GM23338 (cell line): ENCODE data around the gene DNAH17. TPM values are rescaled to one million over a fixed set of nuclear protein-coding genes. Genes with fewer than 3 reads are reported as not detected.

Source experiments
- ATAC-seq: fragments of 200-7000 bp; cut with Tn5 transposase; 3 replicates; pipeline ENCODE4 v1.9.1; 2020
- DNase-seq: peaks from one replicate; pipeline ENCODE4 v3.0.0-alpha.2; 2015; ENCODE audit warnings: low spot score
- H2AFZ ChIP-seq: fragments of 200-600 bp; sonication (generic); 2 replicates; pipeline ENCODE4 v1.8.0; 2016; ENCODE audit warnings: antibody characterized with exemption, mild to moderate bottlenecking, moderate library complexity
- H3F3A ChIP-seq: fragments of 200-600 bp; sonication (generic); replicated peaks from 2 replicates; pipeline ENCODE4 v1.8.0; 2017; ENCODE audit warnings: antibody characterized with exemption, mixed run types, low read depth
- H3K27ac ChIP-seq: fragments of 200-600 bp; sonication (generic); 2 replicates; pipeline ENCODE4 v1.6.1; 2016; ENCODE audit warnings: low read depth
- H3K27me3 ChIP-seq: fragments of 200-600 bp; sonication (generic); 2 replicates; pipeline ENCODE4 v1.8.0; 2016; ENCODE audit warnings: mild to moderate bottlenecking, mixed run types, moderate library complexity; ENCODE audit not compliant: insufficient read depth
- H3K36me3 ChIP-seq: fragments of 200-600 bp; sonication (generic); 2 replicates; pipeline ENCODE4 v1.8.0; 2016; ENCODE audit warnings: mild to moderate bottlenecking; ENCODE audit not compliant: insufficient read depth
- H3K4me1 ChIP-seq: fragments of 200-600 bp; sonication (generic); 2 replicates; pipeline ENCODE4 v1.8.0; 2016; ENCODE audit warnings: mild to moderate bottlenecking, moderate library complexity; ENCODE audit not compliant: insufficient read depth
- H3K4me2 ChIP-seq: fragments of 200-600 bp; sonication (generic); 2 replicates; pipeline ENCODE4 v1.7.1; 2017; ENCODE audit warnings: mixed run types
- H3K4me3 ChIP-seq: fragments of 200-600 bp; sonication (generic); 2 replicates; pipeline ENCODE4 v1.6.1; 2016; ENCODE audit warnings: mixed run types
- H3K79me2 ChIP-seq: fragments of 200-600 bp; sonication (generic); replicated peaks from 2 replicates; pipeline ENCODE4 v1.8.0; 2017; ENCODE audit warnings: mild to moderate bottlenecking; ENCODE audit not compliant: insufficient read depth
- H3K9me2 ChIP-seq: fragments of 200-600 bp; sonication (generic); 2 replicates; pipeline ENCODE4 v1.8.0; 2017; ENCODE audit not compliant: insufficient read depth
- H4K20me1 ChIP-seq: fragments of 200-600 bp; sonication (generic); replicated peaks from 2 replicates; pipeline ENCODE4 v1.8.0; 2017; ENCODE audit warnings: mild to moderate bottlenecking; ENCODE audit not compliant: insufficient read depth
- H3K27ac Mint-ChIP-seq: 2 replicates; pipeline ENCODE4 v1.8.0; 2020; ENCODE audit warnings: inconsistent platforms, mild to moderate bottlenecking, moderate library complexity, mixed read lengths
- H3K27me3 Mint-ChIP-seq: 3 replicates; pipeline ENCODE4 v1.8.0; 2022; ENCODE audit warnings: low read depth, mild to moderate bottlenecking, moderate library complexity, mixed read lengths, inconsistent platforms; ENCODE audit not compliant: insufficient read depth, poor library complexity
- H3K36me3 Mint-ChIP-seq: 3 replicates; pipeline ENCODE4 v1.8.0; 2021; ENCODE audit warnings: low read depth, mild to moderate bottlenecking, inconsistent platforms, moderate library complexity, mixed read lengths
- H3K4me1 Mint-ChIP-seq: 3 replicates; pipeline ENCODE4 v1.8.0; 2020; ENCODE audit warnings: mild to moderate bottlenecking, inconsistent platforms, mixed read lengths
- H3K4me3 Mint-ChIP-seq: 3 replicates; pipeline ENCODE4 v1.8.0; 2021; ENCODE audit warnings: moderate library complexity, mild to moderate bottlenecking, inconsistent platforms, mixed read lengths
- H3K9me3 Mint-ChIP-seq: 3 replicates; pipeline ENCODE4 v1.8.0; 2020; ENCODE audit warnings: moderate library complexity, mild to moderate bottlenecking, inconsistent platforms, mixed read lengths
- CREB1 ChIP-seq: fragments of 250-450 bp; sonication (Bioruptor Pico); IDR thresholded peaks from 2 replicates; pipeline ENCODE4 v1.5.0; 2020; ENCODE audit warnings: low read depth, mild to moderate bottlenecking, moderate library complexity
- EZH2 ChIP-seq: fragments of 200-600 bp; sonication (generic); IDR thresholded peaks from one replicate; pipeline ENCODE4 v1.8.0; 2017; ENCODE audit warnings: antibody characterized with exemption, mild to moderate bottlenecking, low read depth; ENCODE audit not compliant: unreplicated experiment
- POLR2AphosphoS5 ChIP-seq: IDR thresholded peaks from 2 replicates; pipeline ENCODE4 v1.6.1; 2016; ENCODE audit warnings: antibody characterized with exemption, low read depth
- REST ChIP-seq: IDR thresholded peaks from one replicate; pipeline ENCODE4 v1.6.1; 2018; ENCODE audit warnings: antibody characterized with exemption; ENCODE audit not compliant: unreplicated experiment
- STAT1 ChIP-seq: IDR thresholded peaks from one replicate; pipeline ENCODE4 v1.6.1; 2016; ENCODE audit warnings: antibody characterized with exemption; ENCODE audit not compliant: unreplicated experiment
- ZNF331 ChIP-seq: fragments of 250-450 bp; sonication (Bioruptor Pico); IDR thresholded peaks from 2 replicates; pipeline ENCODE4 v1.5.0; 2020; ENCODE audit warnings: low read depth, mild to moderate bottlenecking, moderate library complexity
- ZNF462 ChIP-seq: fragments of 250-450 bp; sonication (Bioruptor Pico); IDR thresholded peaks from 2 replicates; pipeline ENCODE4 v1.5.0; 2020; ENCODE audit warnings: mild to moderate bottlenecking, moderate library complexity
- polyA plus RNA-seq: library from polyadenylated mRNA; unstranded; fragments of >200 nt; fragmentation: Nextera tagmentation; extraction: Ambion mirVana; gene quantifications from 2 replicates; pipeline ENCODE4 v1.2.1, GENCODE V29; 2016
- total RNA-seq: library from RNA; depleted of rRNA; stranded (reverse); fragments of >200 nt; shearing (Covaris generic); gene quantifications from 2 replicates; pipeline ENCODE4 v1.2.3, GENCODE V29; 2014

DNAH17 gene
- total and polyA plus RNA-seq, 2 experiments from 2014 or later, result 0.59 to 2.0 TPM

- TF ChIP-seq ZNF462 (no peak), ZNF331 (CRISPR knock-in tag) (no peak)
Measured at GRCh38 chr17:78395155-78395554, 182.0 kb downstream of the DNAH17 start (continued).

- Histone ChIP-seq H4K20me1 (peaks cover 40% of the 10 kb centered on the region), H3K36me3 (peaks cover 27% of the 10 kb centered on the region; the same call in 1 of the 2 replicates), H3K79me2 (peaks cover 81% of the 10 kb centered on the region), H3K4me3 (no peak overlapping the region), H3F3A (no peaks in the 10 kb centered on the region), H3K27me3 (no peaks in the 10 kb centered on the region), H2AFZ (no peak overlapping the region), H3K4me1 (0 out of 2 replicates have a peak, but pooled peaks cover 2% of the 10 kb centered on the region), H3K27ac (no peak overlapping the region; the same call in 1 of the 2 replicates), H3K4me2 (no peak overlapping the region), H3K9me2 (no peaks in the 10 kb centered on the region)
- H3K4me3 Mint-ChIP-seq, result no peak overlapping the region
- H3K27ac Mint-ChIP-seq, result no peak overlapping the region
- ATAC-seq (no peak), DNase-seq (no peak)
- no peaks in the 10 kb centered on the region for H3K9me3 Mint-ChIP-seq
- H3K36me3 Mint-ChIP-seq, result peaks cover 57% of the 10 kb centered on the region
- H3K27me3 Mint-ChIP-seq, result peaks cover 9% of the 10 kb centered on the region
- peaks cover 20% of the 10 kb centered on the region for H3K4me1 Mint-ChIP-seq
- no peak for TF ChIP-seq POLR2AphosphoS5
- no peak for TF ChIP-seq ZNF331 (CRISPR knock-in tag)
- no peak for TF ChIP-seq STAT1
- no peak for TF ChIP-seq REST
- TF ChIP-seq EZH2, result no peak
- TF ChIP-seq CREB1 (CRISPR knock-in tag), result no peak
Measured at GRCh38 chr17:78394209-78394608, 183.0 kb downstream of the DNAH17 start.
